PFSK-1 (cell line): ENCODE data around the gene PICALM.

Experiments used
- FOXP2 ChIP-seq: optimal IDR thresholded peaks from 2 replicates; pipeline ENCODE3; 2011; ENCODE audit warnings: borderline replicate concordance, control low read depth, inconsistent platforms; ENCODE audit not compliant: insufficient read depth; ENCODE audit errors: extremely low read length, extremely low read depth
- POLR2AphosphoS5 ChIP-seq: IDR thresholded peaks from 2 replicates; pipeline ENCODE4 v1.6.1; 2012; ENCODE audit warnings: low read depth, mild to moderate bottlenecking, control low read depth, low read length, moderate library complexity
- SIN3A ChIP-seq: IDR thresholded peaks from 2 replicates; pipeline ENCODE4 v1.6.1; 2012; ENCODE audit warnings: mild to moderate bottlenecking, low read length, moderate library complexity, borderline replicate concordance; ENCODE audit not compliant: insufficient read depth
- TAF1 ChIP-seq: IDR thresholded peaks from 2 replicates; pipeline ENCODE4 v1.6.1; 2012; ENCODE audit warnings: low read length, control low read depth, borderline replicate concordance; ENCODE audit not compliant: insufficient read depth

GRCh38 chr11:85951428-85952107 is 117.3 kb downstream of the PICALM start:
- TF ChIP-seq SIN3A (no peak), POLR2AphosphoS5 (no peak), FOXP2 (no peak), TAF1 (no peak)
